ENCODE measurements around the gene SLC6A17. TPM values are rescaled to one million over a fixed set of nuclear protein-coding genes. Genes with fewer than 3 reads are reported as not detected.

The SLC6A17 gene
- total and polyA plus RNA-seq, 2 donors: under 0.01 to 0.30 TPM

GRCh38 chr1:110176299-110176956, 26.1 kb downstream of the SLC6A17 start:
- Histone ChIP-seq H3K27ac (ENCODE audit: low read depth in 1 of 2, low read length in 1 of 2) (no peak overlapping the region), H3K9me3 (ENCODE audit: control insufficient read depth in 2 of 2, insufficient read depth in 1 of 2, low read length in 1 of 2) (no peaks in the 10 kb centered on the region), H3K4me3 (ENCODE audit: low read length in 2 of 2) (no peak overlapping the region), H3K4me1 (ENCODE audit: control insufficient read depth in 2 of 2, insufficient read depth in 2 of 2, low read length in 2 of 2) (no peaks in the 10 kb centered on the region), H3K27me3 (ENCODE audit: control insufficient read depth in 2 of 2, insufficient read depth in 1 of 2, low read length in 1 of 2) (peaks cover 0 to 12% of the 10 kb centered on the region in 2 donors), H3K36me3 (ENCODE audit: control insufficient read depth in 2 of 2, insufficient read depth in 2 of 2, low read length in 1 of 2) (no peaks in the 10 kb centered on the region)
- no peak for DNase-seq (ENCODE audit: low read depth in 6 of 9, low spot score in 9 of 9)
- WGBS: 46% methylated on average over 9 of the region's 9 CpGs

GRCh38 chr1:110177775-110178174, 27.5 kb downstream of the SLC6A17 start:
- Histone ChIP-seq H3K9me3 (ENCODE audit: control insufficient read depth in 2 of 2, insufficient read depth in 1 of 2, low read length in 1 of 2) (no peaks in the 10 kb centered on the region), H3K27ac (ENCODE audit: low read depth in 1 of 2, low read length in 1 of 2) (no peak overlapping the region)

GRCh38 chr1:110183642-110184167, 33.4 kb downstream of the SLC6A17 start:
- no peak overlapping the region for H3K27ac ChIP-seq (ENCODE audit: low read depth in 1 of 2, low read length in 1 of 2)
- no peaks in the 10 kb centered on the region for H3K9me3 ChIP-seq (ENCODE audit: control insufficient read depth in 2 of 2, insufficient read depth in 1 of 2, low read length in 1 of 2)
- H3K27me3 ChIP-seq (ENCODE audit: control insufficient read depth in 2 of 2, insufficient read depth in 1 of 2, low read length in 1 of 2): peaks cover 0 to 30% of the 10 kb centered on the region in 2 donors
- no peak for DNase-seq (ENCODE audit: low read depth in 6 of 9, low spot score in 9 of 9)
- no peaks in the 10 kb centered on the region for H3K4me1 ChIP-seq (ENCODE audit: control insufficient read depth in 2 of 2, insufficient read depth in 2 of 2, low read length in 2 of 2)
- WGBS: 88% methylated on average over 12 of the region's 12 CpGs
- no peaks in the 10 kb centered on the region for H3K36me3 ChIP-seq (ENCODE audit: control insufficient read depth in 2 of 2, insufficient read depth in 2 of 2, low read length in 1 of 2)
- no peak overlapping the region for H3K4me3 ChIP-seq (ENCODE audit: low read length in 2 of 2)

More at GRCh38 chr1:110177775-110178174, 27.5 kb downstream of the SLC6A17 start:
- H3K4me3 ChIP-seq (ENCODE audit: low read length in 2 of 2): no peak overlapping the region
- DNase-seq (ENCODE audit: low read depth in 6 of 9, low spot score in 9 of 9): no peak
- WGBS: 89% methylated on average over 4 of the region's 4 CpGs
- H3K36me3 ChIP-seq (ENCODE audit: control insufficient read depth in 2 of 2, insufficient read depth in 2 of 2, low read length in 1 of 2): no peaks in the 10 kb centered on the region
- peaks cover 0 to 12% of the 10 kb centered on the region in 2 donors for H3K27me3 ChIP-seq (ENCODE audit: control insufficient read depth in 2 of 2, insufficient read depth in 1 of 2, low read length in 1 of 2)
- H3K4me1 ChIP-seq (ENCODE audit: control insufficient read depth in 2 of 2, insufficient read depth in 2 of 2, low read length in 2 of 2): no peaks in the 10 kb centered on the region

DNA sequence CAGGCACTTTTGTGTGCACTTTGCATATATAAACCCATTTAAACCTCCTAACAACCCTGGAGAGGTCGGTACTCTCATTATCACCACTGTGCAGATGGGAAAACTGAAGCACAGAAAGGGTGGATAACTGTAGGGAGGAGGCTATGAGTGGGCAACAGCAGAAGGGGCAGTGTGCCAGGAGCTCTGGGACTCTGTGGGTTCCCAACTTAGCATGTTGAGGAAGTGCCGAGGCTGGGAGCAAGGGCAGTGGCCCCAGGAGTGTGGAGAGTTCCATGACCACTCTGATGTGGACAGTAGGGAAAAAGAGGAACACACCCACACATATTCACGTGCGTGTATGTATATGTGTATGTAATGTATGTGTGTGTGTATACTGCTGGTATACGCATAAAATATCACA, 34.2 kb downstream of the SLC6A17 start:
- H3K4me3 ChIP-seq (ENCODE audit: low read length in 2 of 2): no peak overlapping the region
- no peaks in the 10 kb centered on the region for H3K36me3 ChIP-seq (ENCODE audit: control insufficient read depth in 2 of 2, insufficient read depth in 2 of 2, low read length in 1 of 2)
- no peak overlapping the region for H3K27ac ChIP-seq (ENCODE audit: low read depth in 1 of 2, low read length in 1 of 2)
- no peak for DNase-seq (ENCODE audit: low read depth in 6 of 9, low spot score in 9 of 9)
- peaks cover 0 to 36% of the 10 kb centered on the region in 2 donors for H3K27me3 ChIP-seq (ENCODE audit: control insufficient read depth in 2 of 2, insufficient read depth in 1 of 2, low read length in 1 of 2)
- WGBS: 66% methylated on average over 5 of the region's 5 CpGs
- H3K4me1 ChIP-seq (ENCODE audit: control insufficient read depth in 2 of 2, insufficient read depth in 2 of 2, low read length in 2 of 2): no peaks in the 10 kb centered on the region
- H3K9me3 ChIP-seq (ENCODE audit: control insufficient read depth in 2 of 2, insufficient read depth in 1 of 2, low read length in 1 of 2): no peaks in the 10 kb centered on the region

DNA sequence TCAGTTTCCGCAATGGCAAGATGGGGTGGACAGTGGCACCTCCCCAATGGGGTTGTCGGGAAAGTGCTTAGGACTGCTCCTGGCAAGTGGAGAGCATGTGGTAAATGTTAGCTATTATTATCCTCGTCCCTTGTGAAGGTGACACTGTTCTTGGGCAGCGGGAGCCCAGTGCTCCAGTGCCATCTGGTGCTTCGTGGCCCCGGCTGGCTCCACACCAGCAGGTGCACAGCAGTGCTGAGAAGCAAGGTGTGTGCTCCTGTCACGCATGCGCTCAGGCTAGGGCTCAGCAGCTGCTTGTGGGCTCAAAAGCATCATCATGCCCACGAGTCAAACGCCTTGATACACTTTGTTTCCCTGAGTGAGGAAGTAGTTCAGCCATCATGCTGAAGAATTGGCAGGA, 34.9 kb downstream of the SLC6A17 start:
- Histone ChIP-seq H3K27ac (ENCODE audit: low read depth in 1 of 2, low read length in 1 of 2) (no peak overlapping the region), H3K4me3 (ENCODE audit: low read length in 2 of 2) (no peak overlapping the region), H3K4me1 (ENCODE audit: control insufficient read depth in 2 of 2, insufficient read depth in 2 of 2, low read length in 2 of 2) (no peaks in the 10 kb centered on the region), H3K27me3 (ENCODE audit: control insufficient read depth in 2 of 2, insufficient read depth in 1 of 2, low read length in 1 of 2) (peaks cover 0 to 38% of the 10 kb centered on the region in 2 donors), H3K36me3 (ENCODE audit: control insufficient read depth in 2 of 2, insufficient read depth in 2 of 2, low read length in 1 of 2) (no peaks in the 10 kb centered on the region), H3K9me3 (ENCODE audit: control insufficient read depth in 2 of 2, insufficient read depth in 1 of 2, low read length in 1 of 2) (no peaks in the 10 kb centered on the region)
- DNase-seq (ENCODE audit: low read depth in 6 of 9, low spot score in 9 of 9): no peak
- 68% methylated on average over 10 of the region's 10 CpGs for WGBS

GRCh38 chr1:110186558-110186957, 36.3 kb downstream of the SLC6A17 start:
- peaks cover 0 to 38% of the 10 kb centered on the region in 2 donors for H3K27me3 ChIP-seq (ENCODE audit: control insufficient read depth in 2 of 2, insufficient read depth in 1 of 2, low read length in 1 of 2)
- H3K4me3 ChIP-seq (ENCODE audit: low read length in 2 of 2): no peak overlapping the region
- H3K36me3 ChIP-seq (ENCODE audit: control insufficient read depth in 2 of 2, insufficient read depth in 2 of 2, low read length in 1 of 2): no peaks in the 10 kb centered on the region
- H3K27ac ChIP-seq (ENCODE audit: low read depth in 1 of 2, low read length in 1 of 2): no peak overlapping the region
- WGBS: 66% methylated on average over 5 of the region's 5 CpGs
- DNase-seq (ENCODE audit: low read depth in 6 of 9, low spot score in 9 of 9): no peak
- no peaks in the 10 kb centered on the region for H3K9me3 ChIP-seq (ENCODE audit: control insufficient read depth in 2 of 2, insufficient read depth in 1 of 2, low read length in 1 of 2)
- no peaks in the 10 kb centered on the region for H3K4me1 ChIP-seq (ENCODE audit: control insufficient read depth in 2 of 2, insufficient read depth in 2 of 2, low read length in 2 of 2)

- Histone ChIP-seq H3K27me3 (ENCODE audit: control insufficient read depth in 2 of 2, insufficient read depth in 1 of 2, low read length in 1 of 2) (peaks cover 0 to 40% of the 10 kb centered on the region in 2 donors), H3K9me3 (ENCODE audit: control insufficient read depth in 2 of 2, insufficient read depth in 1 of 2, low read length in 1 of 2) (no peaks in the 10 kb centered on the region), H3K4me1 (ENCODE audit: control insufficient read depth in 2 of 2, insufficient read depth in 2 of 2, low read length in 2 of 2) (no peaks in the 10 kb centered on the region), H3K4me3 (ENCODE audit: low read length in 2 of 2) (no peak overlapping the region), H3K27ac (ENCODE audit: low read depth in 1 of 2, low read length in 1 of 2) (no peak overlapping the region), H3K36me3 (ENCODE audit: control insufficient read depth in 2 of 2, insufficient read depth in 2 of 2, low read length in 1 of 2) (no peaks in the 10 kb centered on the region)
- WGBS: 86% methylated on average over 10 of the region's 10 CpGs
- no peak for DNase-seq (ENCODE audit: low read depth in 6 of 9, low spot score in 9 of 9)
Observed at GRCh38 chr1:110187139-110187890, 37.0 kb downstream of the SLC6A17 start.

DNA sequence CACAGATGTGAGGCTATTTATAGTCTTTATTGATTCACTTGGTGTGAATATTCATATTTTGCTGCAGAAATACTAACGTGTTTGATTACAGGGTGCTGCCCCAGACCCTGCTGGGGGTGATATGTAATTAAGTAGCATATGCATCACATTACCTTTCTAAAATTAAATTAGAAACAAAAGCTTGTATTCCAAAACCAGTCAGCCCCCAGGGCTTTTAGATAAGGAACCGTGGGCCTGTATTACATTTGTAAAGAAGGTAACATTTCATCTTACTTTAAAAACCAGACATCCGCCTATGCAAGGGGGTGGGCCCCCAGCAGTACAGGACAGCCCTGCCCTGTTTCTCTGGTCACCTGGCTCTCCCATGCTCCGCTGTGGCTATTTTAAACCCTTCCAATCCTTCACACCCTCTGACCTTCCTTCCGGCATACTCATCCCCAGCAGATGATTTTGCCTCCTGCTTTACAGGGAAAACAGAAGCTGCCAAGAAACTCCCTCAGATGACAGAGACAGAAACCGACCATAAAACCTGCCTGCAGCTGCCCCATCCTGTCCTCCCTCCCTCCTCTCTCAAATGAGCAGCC, 37.8 kb downstream of the SLC6A17 start:
- Histone ChIP-seq H3K36me3 (ENCODE audit: control insufficient read depth in 2 of 2, insufficient read depth in 2 of 2, low read length in 1 of 2) (no peaks in the 10 kb centered on the region), H3K4me3 (ENCODE audit: low read length in 2 of 2) (no peak overlapping the region), H3K27me3 (ENCODE audit: control insufficient read depth in 2 of 2, insufficient read depth in 1 of 2, low read length in 1 of 2) (peaks cover 0 to 40% of the 10 kb centered on the region in 2 donors), H3K4me1 (ENCODE audit: control insufficient read depth in 2 of 2, insufficient read depth in 2 of 2, low read length in 2 of 2) (no peaks in the 10 kb centered on the region), H3K27ac (ENCODE audit: low read depth in 1 of 2, low read length in 1 of 2) (no peak overlapping the region), H3K9me3 (ENCODE audit: control insufficient read depth in 2 of 2, insufficient read depth in 1 of 2, low read length in 1 of 2) (no peaks in the 10 kb centered on the region)
- WGBS: 89% methylated on average over 6 of the region's 6 CpGs
- no peak for DNase-seq (ENCODE audit: low read depth in 6 of 9, low spot score in 9 of 9)

GRCh38 chr1:110189181-110189580, 38.9 kb downstream of the SLC6A17 start:
- no peaks in the 10 kb centered on the region for H3K36me3 ChIP-seq (ENCODE audit: control insufficient read depth in 2 of 2, insufficient read depth in 2 of 2, low read length in 1 of 2)
- H3K27ac ChIP-seq (ENCODE audit: low read depth in 1 of 2, low read length in 1 of 2): no peak overlapping the region
- no peak overlapping the region for H3K4me3 ChIP-seq (ENCODE audit: low read length in 2 of 2)
- 87% methylated on average over 6 of the region's 6 CpGs for WGBS
- no peaks in the 10 kb centered on the region for H3K4me1 ChIP-seq (ENCODE audit: control insufficient read depth in 2 of 2, insufficient read depth in 2 of 2, low read length in 2 of 2)
- no peaks in the 10 kb centered on the region for H3K9me3 ChIP-seq (ENCODE audit: control insufficient read depth in 2 of 2, insufficient read depth in 1 of 2, low read length in 1 of 2)
- peaks cover 0 to 35% of the 10 kb centered on the region in 2 donors for H3K27me3 ChIP-seq (ENCODE audit: control insufficient read depth in 2 of 2, insufficient read depth in 1 of 2, low read length in 1 of 2)
- DNase-seq (ENCODE audit: low read depth in 6 of 9, low spot score in 9 of 9): no peak

All from thymus (tissue), 11 donors.